NAMALWA (cell line): Measurements from ENCODE around the gene USP1.

Experiments
- DNase-seq: peaks from one replicate; pipeline ENCODE4 v3.0.0-alpha.2; 2015; ENCODE audit warnings: low spot score

The USP1 gene

GRCh38 chr1:62487956-62488355 is 51.1 kb downstream of the USP1 start:
- DNase-seq, result no peak

GRCh38 chr1:62492521-62492920 is 55.7 kb downstream of the USP1 start:
- DNase-seq, result no peak

- DNase-seq, result no peak
Observed at GRCh38 chr1:62493656-62494055, 56.8 kb downstream of the USP1 start.

- DNase-seq, result no peak
Observed at GRCh38 chr1:62494137-62494536, 57.3 kb downstream of the USP1 start.

- DNase-seq, result no peak
Observed at GRCh38 chr1:62500210-62500609, 63.4 kb downstream of the USP1 start.
